Measurements from ENCODE around the gene FOXP2. TPM values are rescaled to one million over a fixed set of nuclear protein-coding genes. Genes with fewer than 3 reads are reported as not detected.

The FOXP2 gene
- total and polyA plus RNA-seq, 9 of the 15 experiments (the other 6 are each of a cell fraction or from before 2014, with no cell fraction given): not detected

GRCh38 chr7:114574384-114574783 is 159.8 kb downstream of the FOXP2 start:
- Histone ChIP-seq H3K27ac (ENCODE audit: extremely low read depth, low read depth, low read length) (no peak overlapping the region), H3K4me2 (ENCODE audit: insufficient read depth, low read length) (no peak overlapping the region), H3K79me2 (ENCODE audit: control insufficient read depth, insufficient read depth, low read length) (no peaks in the 10 kb centered on the region), H3K9me3 (replicated peaks; ENCODE audit: control insufficient read depth, insufficient read depth, low read depth, low read length) (no peaks in the 10 kb centered on the region), H2AFZ (ENCODE audit: low read depth, low read length) (no peak overlapping the region), H3K4me3 (no peak overlapping the region), H3K9ac (ENCODE audit: insufficient read depth in 1 of 2, low read depth in 2 of 2, low read length in 2 of 2) (no peak overlapping the region), H4K20me1 (replicated peaks; ENCODE audit: control insufficient read depth, insufficient read depth, low read length) (no peaks in the 10 kb centered on the region), H3K27me3 (ENCODE audit: control insufficient read depth in 2 of 2, insufficient read depth in 2 of 2, low read length in 2 of 2) (no peaks in the 10 kb centered on the region), H3K36me3 (ENCODE audit: control insufficient read depth, insufficient read depth, low read length) (no peaks in the 10 kb centered on the region), H3K9me1 (ENCODE audit: control insufficient read depth, insufficient read depth, low read length) (no peaks in the 10 kb centered on the region), H3K4me1 (replicated peaks in 1 of 2; ENCODE audit: control insufficient read depth in 2 of 2, insufficient read depth in 2 of 2, low read length in 2 of 2) (no peaks in the 10 kb centered on the region)
- in situ Hi-C loops (cut with MboI): no loop called here
- 3% methylated on average over 2 of the region's 2 CpGs for WGBS (ENCODE audit: insufficient coverage, low coverage, missing lambda C conversion rate)
- no TSS peak for BruUV-seq (replicated peaks)
- CTCF ChIA-PET (ENCODE audit: low intra/inter-chr PET ratio): interaction anchor here (0.6 kb wide), 1 partner anchor 32 kb away, joined by 4 read pairs; no protein-coding TSS in a partner anchor
- FAIRE-seq (no peak), ATAC-seq (no peak), DNase-seq (ENCODE audit: extremely low read depth in 1 of 4, low spot score in 3 of 4) (no peak)
- intact Hi-C loops (cut with micrococcal nuclease): no loop called here
- POLR2A ChIA-PET: no interaction called here
- no peak for TF ChIP-seq EHMT2 (IDR thresholded peaks at IDR 0.05)
- no peak for TF ChIP-seq RUNX1 (IDR thresholded peaks at IDR 0.05; ENCODE audit: low read depth)
- no peak for TF ChIP-seq GMEB1 (CRISPR knock-in tag; IDR thresholded peaks at IDR 0.05)
- no peak for TF ChIP-seq NR3C1 (CRISPR knock-in tag; IDR thresholded peaks at IDR 0.05)
- TF ChIP-seq ZBTB43 (CRISPR knock-in tag; IDR thresholded peaks at IDR 0.05): no peak
- no peak for TF ChIP-seq NUFIP1 (IDR thresholded peaks at IDR 0.05; ENCODE audit: partially characterized antibody)
- no peak for TF ChIP-seq CTCFL (IDR thresholded peaks at IDR 0.05; ENCODE audit: borderline replicate concordance, insufficient read depth, low read depth, low read length, poor library complexity, severe bottlenecking)
- TF ChIP-seq ZBTB33 (CRISPR knock-in tag; IDR thresholded peaks at IDR 0.05): no peak
- no peak for TF ChIP-seq EZH2 (IDR thresholded peaks at IDR 0.05; ENCODE audit: borderline replicate concordance, low read depth, low read length)
- TF ChIP-seq DEAF1 (CRISPR knock-in tag; IDR thresholded peaks at IDR 0.05): no peak
- no peak for TF ChIP-seq E2F3 (CRISPR knock-in tag; IDR thresholded peaks at IDR 0.05)
- TF ChIP-seq ZNF121 (CRISPR knock-in tag; conservative IDR thresholded peaks at IDR 0.05): no peak
- no peak for TF ChIP-seq ZNF395 (CRISPR knock-in tag; IDR thresholded peaks at IDR 0.05)
